ENCODE measurements around the gene MRI1. TPM values are rescaled to one million over a fixed set of nuclear protein-coding genes. Genes with fewer than 3 reads are reported as not detected.
A peak's percentile ranks its signal among the peaks of the same experiment; 100 is the strongest.

The MRI1 gene
- total and polyA plus RNA-seq, 2 experiments from 2014 or later, result 12.3 to 44.5 TPM

DNA sequence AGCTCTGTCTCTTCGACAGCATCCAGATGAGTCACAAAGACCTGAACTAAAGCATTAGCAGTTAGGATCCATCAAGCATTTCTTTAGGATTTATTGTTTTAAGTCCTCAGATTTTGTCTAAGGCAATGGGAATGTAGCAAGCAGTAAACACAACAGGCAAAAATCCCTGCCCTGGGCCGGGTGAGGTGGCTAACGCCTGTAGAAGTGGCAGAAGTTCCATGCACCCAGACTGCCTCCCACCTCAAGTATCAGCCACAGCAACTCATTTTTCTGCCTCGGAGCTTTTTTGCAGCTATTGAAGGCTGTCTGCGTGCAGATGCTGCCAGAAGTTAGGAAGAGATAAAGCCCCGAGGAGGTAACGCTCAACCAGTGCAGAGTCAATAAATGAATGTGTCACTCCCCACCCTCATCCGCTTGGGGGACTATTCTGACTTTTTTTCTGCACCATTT, 47.1 kb upstream of the MRI1 start (continued):
- TF ChIP-seq, protein P1, sequence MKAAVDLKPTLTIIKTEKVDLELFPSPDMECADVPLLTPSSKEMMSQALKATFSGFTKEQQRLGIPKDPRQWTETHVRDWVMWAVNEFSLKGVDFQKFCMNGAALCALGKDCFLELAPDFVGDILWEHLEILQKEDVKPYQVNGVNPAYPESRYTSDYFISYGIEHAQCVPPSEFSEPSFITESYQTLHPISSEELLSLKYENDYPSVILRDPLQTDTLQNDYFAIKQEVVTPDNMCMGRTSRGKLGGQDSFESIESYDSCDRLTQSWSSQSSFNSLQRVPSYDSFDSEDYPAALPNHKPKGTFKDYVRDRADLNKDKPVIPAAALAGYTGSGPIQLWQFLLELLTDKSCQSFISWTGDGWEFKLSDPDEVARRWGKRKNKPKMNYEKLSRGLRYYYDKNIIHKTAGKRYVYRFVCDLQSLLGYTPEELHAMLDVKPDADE (IDR thresholded peaks at IDR 0.05), result no peak
- no peak for TF ChIP-seq POLR2AphosphoS5 (IDR thresholded peaks at IDR 0.05; ENCODE audit: low read depth)
- TF ChIP-seq NANOG (IDR thresholded peaks at IDR 0.05; ENCODE audit: borderline replicate concordance), result no peak
- no peak for TF ChIP-seq ZNF331 (CRISPR knock-in tag; IDR thresholded peaks at IDR 0.05; ENCODE audit: low read depth)
- TF ChIP-seq EZH2 (IDR thresholded peaks at IDR 0.05; ENCODE audit: low read depth, unreplicated experiment), result no peak
- no peak for TF ChIP-seq JUNB (IDR thresholded peaks at IDR 0.05; ENCODE audit: unreplicated experiment)
- TF ChIP-seq ZNF114 (CRISPR knock-in tag; IDR thresholded peaks at IDR 0.05), result no peak

DNA sequence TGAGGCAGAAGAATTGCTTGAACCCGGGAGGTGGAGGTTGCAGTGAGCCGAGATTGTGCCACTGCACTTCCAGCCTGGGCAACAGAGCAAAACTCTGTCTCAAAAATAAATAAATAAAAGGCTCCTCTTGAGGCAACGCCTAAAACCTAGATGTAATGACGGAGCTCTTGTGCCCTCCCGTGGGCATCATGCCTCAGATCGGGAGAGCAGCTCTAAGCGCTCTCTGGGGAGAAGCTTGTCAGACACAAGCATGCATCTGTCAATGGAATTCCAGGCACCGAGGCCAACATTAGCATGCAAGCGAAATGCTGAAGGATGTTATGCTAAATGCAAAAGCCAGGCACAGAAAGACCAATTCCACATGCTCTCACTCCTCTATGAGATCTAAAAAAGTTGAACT, 45.6 kb upstream of the MRI1 start:
- no peak for TF ChIP-seq CREB1 (CRISPR knock-in tag; IDR thresholded peaks at IDR 0.05; ENCODE audit: low read depth)
- TF ChIP-seq, protein P2, sequence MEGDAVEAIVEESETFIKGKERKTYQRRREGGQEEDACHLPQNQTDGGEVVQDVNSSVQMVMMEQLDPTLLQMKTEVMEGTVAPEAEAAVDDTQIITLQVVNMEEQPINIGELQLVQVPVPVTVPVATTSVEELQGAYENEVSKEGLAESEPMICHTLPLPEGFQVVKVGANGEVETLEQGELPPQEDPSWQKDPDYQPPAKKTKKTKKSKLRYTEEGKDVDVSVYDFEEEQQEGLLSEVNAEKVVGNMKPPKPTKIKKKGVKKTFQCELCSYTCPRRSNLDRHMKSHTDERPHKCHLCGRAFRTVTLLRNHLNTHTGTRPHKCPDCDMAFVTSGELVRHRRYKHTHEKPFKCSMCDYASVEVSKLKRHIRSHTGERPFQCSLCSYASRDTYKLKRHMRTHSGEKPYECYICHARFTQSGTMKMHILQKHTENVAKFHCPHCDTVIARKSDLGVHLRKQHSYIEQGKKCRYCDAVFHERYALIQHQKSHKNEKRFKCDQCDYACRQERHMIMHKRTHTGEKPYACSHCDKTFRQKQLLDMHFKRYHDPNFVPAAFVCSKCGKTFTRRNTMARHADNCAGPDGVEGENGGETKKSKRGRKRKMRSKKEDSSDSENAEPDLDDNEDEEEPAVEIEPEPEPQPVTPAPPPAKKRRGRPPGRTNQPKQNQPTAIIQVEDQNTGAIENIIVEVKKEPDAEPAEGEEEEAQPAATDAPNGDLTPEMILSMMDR (conservative IDR thresholded peaks at IDR 0.05; ENCODE audit: low read depth in 2 of 2), result peak; percentile 46 to 66
- TF ChIP-seq, protein P3, sequence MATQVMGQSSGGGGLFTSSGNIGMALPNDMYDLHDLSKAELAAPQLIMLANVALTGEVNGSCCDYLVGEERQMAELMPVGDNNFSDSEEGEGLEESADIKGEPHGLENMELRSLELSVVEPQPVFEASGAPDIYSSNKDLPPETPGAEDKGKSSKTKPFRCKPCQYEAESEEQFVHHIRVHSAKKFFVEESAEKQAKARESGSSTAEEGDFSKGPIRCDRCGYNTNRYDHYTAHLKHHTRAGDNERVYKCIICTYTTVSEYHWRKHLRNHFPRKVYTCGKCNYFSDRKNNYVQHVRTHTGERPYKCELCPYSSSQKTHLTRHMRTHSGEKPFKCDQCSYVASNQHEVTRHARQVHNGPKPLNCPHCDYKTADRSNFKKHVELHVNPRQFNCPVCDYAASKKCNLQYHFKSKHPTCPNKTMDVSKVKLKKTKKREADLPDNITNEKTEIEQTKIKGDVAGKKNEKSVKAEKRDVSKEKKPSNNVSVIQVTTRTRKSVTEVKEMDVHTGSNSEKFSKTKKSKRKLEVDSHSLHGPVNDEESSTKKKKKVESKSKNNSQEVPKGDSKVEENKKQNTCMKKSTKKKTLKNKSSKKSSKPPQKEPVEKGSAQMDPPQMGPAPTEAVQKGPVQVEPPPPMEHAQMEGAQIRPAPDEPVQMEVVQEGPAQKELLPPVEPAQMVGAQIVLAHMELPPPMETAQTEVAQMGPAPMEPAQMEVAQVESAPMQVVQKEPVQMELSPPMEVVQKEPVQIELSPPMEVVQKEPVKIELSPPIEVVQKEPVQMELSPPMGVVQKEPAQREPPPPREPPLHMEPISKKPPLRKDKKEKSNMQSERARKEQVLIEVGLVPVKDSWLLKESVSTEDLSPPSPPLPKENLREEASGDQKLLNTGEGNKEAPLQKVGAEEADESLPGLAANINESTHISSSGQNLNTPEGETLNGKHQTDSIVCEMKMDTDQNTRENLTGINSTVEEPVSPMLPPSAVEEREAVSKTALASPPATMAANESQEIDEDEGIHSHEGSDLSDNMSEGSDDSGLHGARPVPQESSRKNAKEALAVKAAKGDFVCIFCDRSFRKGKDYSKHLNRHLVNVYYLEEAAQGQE (IDR thresholded peaks at IDR 0.05; ENCODE audit: unreplicated experiment), result no peak
- TF ChIP-seq ZNF114 (CRISPR knock-in tag; IDR thresholded peaks at IDR 0.05), result no peak
- Histone ChIP-seq H3K27ac (ENCODE audit: low read depth) (no peak overlapping the region), H3K4me2 (no peak overlapping the region), H3F3A (replicated peaks; ENCODE audit: low read depth) (no peaks in the 10 kb centered on the region), H4K20me1 (replicated peaks; ENCODE audit: insufficient read depth) (no peaks in the 10 kb centered on the region), H3K79me2 (replicated peaks; ENCODE audit: insufficient read depth) (no peaks in the 10 kb centered on the region), H3K4me1 (ENCODE audit: insufficient read depth) (no peaks in the 10 kb centered on the region), H3K27me3 (ENCODE audit: insufficient read depth) (no peaks in the 10 kb centered on the region), H2AFZ (no peak overlapping the region), H3K9me2 (ENCODE audit: insufficient read depth) (no peaks in the 10 kb centered on the region), H3K4me3 (no peak overlapping the region), H3K36me3 (ENCODE audit: insufficient read depth) (no peaks in the 10 kb centered on the region)
- peaks cover 3% of the 10 kb centered on the region; the same call in 1 of the 3 replicates for H3K4me1 Mint-ChIP-seq
- H3K27me3 Mint-ChIP-seq (ENCODE audit: insufficient read depth, low read depth, poor library complexity), result peaks cover 11% of the 10 kb centered on the region
- peak; percentile 55 for DNase-seq (ENCODE audit: low spot score)
- peaks cover 20% of the 10 kb centered on the region; the same call in 2 of the 3 replicates for H3K9me3 Mint-ChIP-seq
- peak; percentile 89 for ATAC-seq
- H3K27ac Mint-ChIP-seq, result no peak overlapping the region
- no peak overlapping the region for H3K4me3 Mint-ChIP-seq
- H3K36me3 Mint-ChIP-seq (ENCODE audit: low read depth), result no peaks in the 10 kb centered on the region

All from GM23338 (cell line).